COLO668 (cell line): Measurements from ENCODE around the gene LIPG.
A peak's percentile ranks its signal among the peaks of the same experiment; 100 is the strongest.
"Not testable (repeated sequence)": the region's sequence is repeated elsewhere in the genome, so short reads cannot be mapped to it uniquely, and the experiment has no call there.

Experiments used
- DNase-seq: peaks from one replicate; lab custom pipeline; 2025; ENCODE audit not compliant: unreplicated experiment; lab: John Stamatoyannopoulos, UW

Gene LIPG

DNA sequence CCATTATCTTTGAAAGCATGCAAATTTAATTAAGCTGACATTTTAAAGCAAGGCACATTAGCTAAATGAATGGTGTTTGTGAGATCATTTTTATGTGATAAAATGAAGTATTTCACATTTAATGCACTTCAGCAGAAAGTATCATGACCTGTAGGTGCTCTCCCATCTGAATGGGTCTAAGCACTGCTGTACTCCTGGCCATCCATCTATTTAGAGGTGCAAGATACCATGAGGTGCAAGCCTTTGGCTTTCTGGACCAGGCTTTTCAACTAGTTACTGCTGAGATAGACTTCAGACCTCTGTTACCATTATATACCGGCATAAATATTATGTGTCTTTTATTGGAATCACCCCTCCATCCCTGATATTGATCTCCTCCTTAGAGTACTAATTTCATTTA lies 15.6 kb upstream of the LIPG start:
- DNase-seq, result no peak

DNA sequence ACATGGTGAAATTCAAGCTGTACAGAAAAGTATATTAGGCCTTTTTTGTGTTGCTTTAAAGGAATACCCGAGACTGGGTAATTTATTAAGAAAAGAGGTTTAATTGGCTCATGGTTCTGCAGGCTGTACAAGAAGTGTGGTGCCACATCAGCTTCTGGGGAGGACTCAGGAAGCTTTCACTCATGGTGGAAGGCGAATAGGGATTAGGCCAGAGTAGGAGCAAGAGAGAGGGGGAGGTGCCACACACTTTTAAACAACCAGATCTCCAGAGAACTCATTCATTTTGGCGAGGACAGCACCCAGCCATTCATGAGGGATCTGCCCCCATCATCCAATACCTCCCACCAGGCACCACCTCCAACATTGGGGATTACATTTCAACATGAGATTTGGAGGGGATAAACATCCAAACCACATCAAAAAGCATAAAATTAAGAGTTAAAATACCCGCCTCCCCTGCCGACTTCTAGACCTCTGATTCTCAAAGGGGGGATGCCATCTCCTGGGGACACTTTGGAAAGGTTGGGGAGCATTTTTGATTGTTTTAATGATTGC lies 15.1 kb upstream of the LIPG start:
- no peak for DNase-seq

DNA sequence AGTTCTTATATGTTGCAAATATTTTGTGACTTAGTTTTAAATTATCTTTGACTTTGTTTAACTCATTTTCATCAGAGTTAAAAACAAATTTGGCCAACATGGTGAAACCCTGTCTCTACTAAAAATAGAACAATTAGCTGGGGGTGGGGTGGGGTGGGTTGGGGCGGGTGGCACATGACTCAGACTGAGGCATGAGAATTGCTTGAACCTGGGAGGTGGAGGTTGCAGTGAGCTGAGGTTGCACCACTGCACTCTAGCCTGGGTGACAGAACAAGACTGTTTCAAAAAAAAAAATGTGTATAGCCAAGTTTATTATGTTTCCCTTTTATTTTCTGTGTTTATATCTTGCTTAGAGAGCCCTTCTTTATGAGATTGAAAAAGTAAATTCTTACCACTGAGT lies 14.2 kb upstream of the LIPG start:
- no peak for DNase-seq

DNA sequence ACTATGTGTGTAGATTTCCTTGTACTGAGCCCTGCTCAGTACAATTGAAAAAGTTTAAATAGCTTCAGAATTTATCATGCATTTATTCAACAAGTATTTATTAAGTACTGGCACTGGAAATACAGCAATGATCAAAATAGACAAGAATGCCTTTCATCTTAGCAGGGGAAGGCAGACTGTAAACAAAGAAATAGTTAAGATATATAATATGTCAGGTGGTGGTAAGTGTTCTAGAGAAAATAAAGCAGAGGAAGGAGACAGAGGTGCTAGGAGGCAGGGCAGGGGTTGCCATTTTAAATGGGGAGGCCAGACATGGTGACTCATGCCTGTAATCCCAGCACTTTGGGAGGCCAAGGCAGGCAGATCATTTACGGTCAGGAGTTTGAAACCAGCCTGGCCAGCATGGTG lies 13.6 kb upstream of the LIPG start:
- DNase-seq, result no peak

DNA sequence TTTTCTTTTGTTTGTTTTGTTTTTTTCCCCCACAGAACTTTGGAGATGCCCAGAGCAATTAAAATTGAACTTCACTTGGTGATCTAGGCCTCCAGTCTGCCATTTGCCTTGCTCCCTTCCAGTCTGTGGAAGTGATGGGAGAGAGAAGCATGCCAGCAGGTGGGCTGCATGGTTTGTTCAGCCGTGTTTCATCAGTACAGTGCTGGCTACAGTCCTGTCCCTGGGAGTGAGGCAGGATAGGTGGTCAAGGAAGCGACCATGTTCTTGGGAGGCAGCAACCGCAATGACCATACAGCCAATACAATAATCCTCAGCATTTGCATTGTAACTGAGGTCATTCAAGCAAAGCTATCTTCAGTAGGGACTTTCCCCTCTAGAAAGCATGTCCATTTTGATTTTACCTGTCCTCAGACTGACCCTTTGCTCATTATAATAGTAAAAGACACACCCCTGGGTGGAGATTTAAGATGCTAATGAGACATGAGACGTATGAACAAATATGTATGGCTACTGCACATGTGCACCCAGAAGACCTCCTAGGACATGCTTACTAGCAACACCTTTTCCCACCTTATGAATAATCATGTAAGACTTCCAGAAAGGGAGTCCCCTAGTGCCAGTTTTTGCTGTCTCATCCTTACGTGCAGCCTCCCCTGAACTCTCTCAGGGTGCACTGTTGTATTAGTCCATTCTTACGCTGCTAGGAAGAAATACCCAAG lies 11.1 kb upstream of the LIPG start:
- no peak for DNase-seq

DNA sequence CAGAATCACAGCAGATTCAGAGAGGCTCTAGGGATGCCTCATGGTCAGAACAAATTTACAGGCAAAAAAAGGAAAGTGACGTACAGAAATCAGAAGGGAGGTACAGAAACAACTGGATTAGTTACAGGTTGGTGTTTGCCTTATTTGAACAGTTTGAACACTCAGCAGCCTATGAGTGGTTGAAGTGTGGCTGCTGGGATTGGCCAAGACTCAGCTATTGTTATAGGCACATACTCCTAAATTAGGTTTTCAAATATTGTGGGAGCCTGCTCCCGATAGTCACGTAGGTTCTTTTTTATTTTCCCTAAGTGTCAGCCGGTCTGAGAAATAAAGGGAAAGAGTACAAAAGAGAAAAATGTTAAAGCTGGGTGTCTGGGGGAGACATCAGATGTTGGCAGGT lies 8.9 kb upstream of the LIPG start:
- DNase-seq, result no peak

DNA sequence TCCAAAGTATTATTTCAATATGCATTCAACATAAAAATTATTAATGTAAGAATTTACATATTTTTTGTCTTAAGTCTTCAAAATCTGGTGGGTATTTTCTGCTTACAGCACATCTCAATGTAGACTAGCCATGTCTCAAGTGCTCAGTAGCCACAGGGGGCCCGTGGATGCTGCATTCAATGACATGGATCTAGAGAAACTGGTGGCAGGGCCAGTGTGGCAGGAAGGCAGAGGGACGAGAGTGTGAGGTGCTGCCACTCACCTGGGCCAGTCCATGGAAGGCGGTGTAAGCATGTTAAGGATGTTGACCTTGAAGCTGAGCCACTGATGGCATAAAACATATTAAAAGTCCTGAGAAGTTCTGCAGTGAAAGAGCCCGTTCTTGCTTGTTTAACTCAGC lies 6.2 kb upstream of the LIPG start:
- no peak for DNase-seq

DNA sequence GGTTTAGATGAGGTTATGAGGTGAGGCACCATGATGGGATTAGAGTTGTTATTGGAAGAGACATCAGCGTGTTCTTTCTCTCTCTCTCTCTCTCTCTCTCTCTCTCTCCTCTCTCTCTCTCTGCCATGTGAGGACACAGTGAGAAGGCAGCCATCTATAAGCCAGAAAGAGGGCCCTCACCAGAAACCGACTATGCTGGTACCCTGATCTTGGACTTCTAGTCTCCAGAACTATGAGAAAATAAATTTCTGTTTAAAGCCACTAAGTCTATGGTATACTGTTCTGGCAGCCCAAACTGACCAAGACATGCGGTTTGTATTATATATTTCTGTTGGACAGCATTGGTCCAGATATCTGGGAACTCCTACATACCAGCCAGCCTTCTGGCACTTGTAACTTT lies 3.5 kb upstream of the LIPG start:
- no peak for DNase-seq

DNA sequence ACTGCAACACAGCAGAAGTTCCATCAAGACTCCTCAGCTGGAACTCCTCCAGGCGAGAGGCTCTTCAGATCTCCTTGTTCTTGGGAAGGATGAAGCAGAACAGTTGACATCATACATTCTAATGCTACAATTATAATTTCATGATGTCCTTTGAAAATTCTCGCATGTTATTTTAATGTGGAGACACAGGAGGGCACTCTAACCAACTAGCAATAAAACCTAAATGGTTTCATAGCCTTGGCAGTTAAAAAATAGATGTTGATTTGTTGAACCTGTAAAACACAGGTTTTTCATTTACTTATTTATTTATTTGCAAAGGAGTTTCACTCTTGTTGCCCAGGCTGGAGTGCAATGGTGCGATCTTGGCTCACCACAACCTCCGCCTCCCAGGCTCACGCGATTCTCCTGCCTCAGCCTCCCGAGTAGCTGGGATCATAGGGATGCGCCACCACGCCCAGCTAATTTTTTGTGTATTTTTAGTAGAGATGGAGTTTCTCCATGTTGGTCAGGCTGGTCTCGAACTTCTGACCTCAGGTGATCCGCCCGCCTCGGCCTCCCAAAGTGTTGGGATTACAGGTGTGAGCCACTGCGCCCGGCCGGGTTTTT lies 2.4 kb upstream of the LIPG start:
- not testable (repeated sequence) for DNase-seq

DNA sequence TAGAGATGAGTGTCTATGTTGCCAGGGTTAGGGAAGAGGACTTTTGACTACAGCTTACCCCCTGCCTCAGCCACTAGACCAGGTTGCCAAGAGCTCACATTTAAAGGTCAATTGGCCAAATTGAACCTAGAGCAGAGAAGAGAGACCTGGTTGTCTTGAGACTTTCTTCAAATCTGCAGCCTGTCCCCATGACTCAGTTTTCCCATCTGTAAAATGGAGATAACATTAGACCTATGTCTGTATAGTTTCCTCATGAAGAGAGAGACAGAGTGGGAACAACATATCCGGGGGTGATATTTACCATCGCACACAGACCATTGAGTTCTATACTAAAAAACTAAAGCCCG lies 1.6 kb upstream of the LIPG start:
- no peak for DNase-seq

DNA sequence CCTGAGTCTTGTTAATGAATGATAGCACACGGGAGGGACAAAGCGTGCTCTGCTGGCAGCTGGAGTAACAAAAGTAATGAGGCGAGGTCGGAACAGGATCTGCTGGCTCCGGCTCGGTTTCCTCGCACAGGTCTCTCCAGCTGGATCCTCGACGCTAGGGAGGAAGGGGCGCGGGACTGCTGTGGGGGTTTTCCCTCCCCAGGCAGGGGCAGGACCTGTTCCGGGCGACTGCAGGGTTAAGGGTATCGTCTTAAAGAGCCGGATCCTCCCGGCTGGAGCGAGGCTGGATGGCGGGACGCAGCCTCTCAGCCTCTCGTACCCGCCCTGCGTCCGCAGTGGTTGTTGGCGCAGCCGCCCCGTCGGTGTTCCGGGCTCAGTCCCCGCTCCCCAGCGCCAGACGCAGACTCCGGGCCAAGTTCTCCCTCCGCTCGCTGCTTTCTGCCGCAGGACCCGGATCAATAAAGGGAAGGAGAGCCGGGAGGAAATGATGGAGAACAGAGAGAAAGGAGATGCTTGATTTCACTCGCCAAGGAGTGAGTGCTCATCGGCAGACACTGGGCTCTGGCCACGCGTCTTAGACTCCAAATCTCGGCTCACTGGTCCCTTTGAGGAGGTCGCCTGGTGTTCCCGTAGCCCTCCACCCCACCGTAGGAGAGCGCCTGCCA lies 1.1 kb upstream of the LIPG start:
- DNase-seq, result peak; percentile 92

DNA sequence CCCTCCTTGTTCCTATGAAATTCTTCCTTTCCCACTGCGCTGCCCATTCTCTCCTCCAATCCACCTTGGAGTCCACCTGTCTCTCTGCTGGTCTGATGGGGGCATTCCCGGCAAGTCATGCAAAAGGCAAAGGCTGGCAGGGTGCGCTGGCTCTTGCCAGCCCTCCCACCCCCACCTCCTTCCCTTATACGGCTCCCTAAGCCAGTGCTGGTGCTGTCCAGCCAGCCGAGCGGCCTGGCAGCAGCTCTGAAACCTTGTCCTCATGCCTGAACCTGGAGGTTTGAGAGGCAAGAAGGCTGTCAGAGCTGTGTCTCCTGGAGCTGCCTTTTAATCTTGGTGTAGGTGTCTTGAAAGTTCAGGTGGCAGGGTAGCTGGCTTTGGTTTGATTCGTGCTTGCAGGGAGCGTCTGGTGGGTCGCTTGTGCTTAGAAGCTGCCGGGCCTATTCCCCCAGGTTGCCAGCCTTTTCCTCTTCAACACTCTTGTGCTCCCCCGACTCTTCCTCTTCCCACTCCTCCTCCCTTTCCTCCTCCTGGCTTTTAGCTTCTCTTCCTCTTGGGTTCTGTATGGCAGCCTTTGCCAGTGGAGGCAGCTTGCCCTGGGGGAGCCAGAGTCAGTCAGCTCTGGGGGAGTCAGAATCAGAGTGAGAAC lies 748 bp downstream of the LIPG start:
- peak; percentile 35 for DNase-seq

DNA sequence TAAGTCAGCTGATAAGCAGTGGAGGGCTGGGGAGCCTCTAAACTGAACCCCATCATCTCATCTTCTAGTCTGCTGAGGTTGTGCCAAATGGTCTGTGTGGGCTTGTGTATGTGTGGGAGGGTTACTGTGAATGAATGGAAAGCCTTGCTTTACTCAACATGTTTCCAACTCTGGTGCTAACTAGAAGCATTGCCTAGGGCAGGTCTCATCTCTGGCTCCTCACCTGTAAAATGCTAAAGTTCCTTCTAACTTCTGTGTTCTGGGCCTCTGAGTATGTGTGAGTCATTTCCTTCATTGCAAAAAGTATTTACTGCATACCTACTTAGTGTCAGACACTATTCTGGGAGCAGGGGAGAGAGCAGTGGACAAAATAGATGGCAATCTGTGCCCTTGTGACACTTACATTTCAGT lies 1.3 kb downstream of the LIPG start:
- no peak for DNase-seq

DNA sequence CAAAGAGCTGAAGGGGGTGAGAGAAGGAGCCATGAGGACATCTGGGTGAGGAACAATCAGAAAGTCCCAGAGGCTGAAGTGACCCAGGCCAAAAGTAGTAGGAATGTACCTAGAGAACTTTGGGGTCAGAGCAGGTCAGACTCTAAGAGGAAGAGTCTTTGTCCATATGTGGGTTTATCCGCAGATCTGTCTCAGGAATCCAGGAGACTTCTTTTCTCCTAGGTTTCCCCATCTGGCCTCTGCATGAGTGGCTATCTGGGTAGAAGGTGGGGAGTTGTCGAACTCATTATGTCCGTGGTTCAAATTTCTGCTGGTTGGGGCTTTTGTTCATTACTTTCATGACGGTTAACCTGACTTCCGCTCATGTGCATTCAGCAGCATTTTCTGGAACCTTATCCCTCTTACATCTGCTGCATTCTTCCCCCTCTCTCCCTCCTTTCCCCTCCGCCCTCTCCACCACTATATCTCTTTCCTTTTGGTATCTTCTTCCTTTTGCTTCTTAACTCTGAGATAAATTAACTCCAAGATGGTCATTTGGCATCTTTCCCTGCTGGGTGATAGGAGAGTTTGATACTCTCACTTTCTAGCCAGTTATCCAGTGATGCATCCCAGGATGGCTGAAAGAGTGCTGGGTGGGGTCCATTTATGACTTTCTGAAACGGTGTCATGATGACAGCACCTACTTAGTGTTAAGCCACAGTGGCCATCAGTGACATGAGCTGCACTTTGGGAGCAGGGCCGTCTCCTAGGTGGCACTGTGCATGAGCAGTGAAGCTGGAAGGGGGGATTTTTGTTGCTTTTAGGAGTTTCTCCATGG lies 2.1 kb downstream of the LIPG start:
- DNase-seq, result no peak

DNA sequence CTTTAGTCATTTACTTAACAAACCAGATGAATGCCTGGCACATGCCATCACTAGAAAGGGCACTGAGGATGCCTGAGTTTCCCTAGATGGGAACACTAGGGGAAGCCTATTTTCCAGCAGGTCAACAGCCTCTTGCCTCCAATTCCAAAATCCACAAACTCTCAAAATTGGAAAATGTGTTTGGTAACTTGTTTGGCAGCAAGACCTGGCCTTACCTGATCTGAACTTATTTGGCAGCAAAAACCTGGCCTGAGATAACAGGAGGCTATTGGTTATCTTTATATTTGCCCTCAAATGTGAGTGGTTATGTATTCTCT lies 2.6 kb downstream of the LIPG start:
- DNase-seq, result no peak

DNA sequence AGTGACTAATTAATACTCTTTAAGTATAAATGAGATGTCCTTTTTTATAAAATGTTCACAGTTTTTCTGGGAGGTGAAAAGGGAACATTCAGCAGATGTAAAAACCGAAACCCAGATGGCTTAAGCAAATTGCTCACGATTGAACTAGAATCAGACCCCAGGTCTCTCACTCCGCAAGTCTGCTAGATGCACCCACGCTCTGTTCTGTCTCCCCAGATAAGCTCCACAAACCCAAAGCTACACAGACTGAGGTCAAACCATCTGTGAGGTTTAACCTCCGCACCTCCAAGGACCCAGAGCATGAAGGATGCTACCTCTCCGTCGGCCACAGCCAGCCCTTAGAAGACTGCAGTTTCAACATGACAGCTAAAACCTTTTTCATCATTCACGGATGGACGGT lies 3.2 kb downstream of the LIPG start:
- DNase-seq, result no peak

DNA sequence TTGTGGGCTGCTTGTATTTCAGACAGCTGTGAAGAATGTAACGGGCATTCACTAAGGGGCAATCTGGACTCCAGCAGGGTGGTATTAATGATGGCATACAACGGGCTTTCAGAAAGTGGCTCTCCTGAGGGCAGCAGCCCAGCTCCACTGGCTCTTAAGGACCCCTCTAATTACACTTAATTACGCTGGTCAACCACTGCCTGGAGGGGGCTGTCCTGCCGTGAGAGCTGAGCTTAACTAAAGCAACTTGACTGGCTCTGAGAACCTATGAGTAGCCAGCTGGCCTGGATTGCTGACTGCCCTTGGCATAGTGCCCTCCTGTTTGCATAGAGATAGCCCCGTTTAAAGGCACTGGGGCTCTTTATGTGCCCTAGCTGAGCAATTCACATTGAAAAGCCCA lies 3.8 kb downstream of the LIPG start:
- DNase-seq, result no peak

DNA sequence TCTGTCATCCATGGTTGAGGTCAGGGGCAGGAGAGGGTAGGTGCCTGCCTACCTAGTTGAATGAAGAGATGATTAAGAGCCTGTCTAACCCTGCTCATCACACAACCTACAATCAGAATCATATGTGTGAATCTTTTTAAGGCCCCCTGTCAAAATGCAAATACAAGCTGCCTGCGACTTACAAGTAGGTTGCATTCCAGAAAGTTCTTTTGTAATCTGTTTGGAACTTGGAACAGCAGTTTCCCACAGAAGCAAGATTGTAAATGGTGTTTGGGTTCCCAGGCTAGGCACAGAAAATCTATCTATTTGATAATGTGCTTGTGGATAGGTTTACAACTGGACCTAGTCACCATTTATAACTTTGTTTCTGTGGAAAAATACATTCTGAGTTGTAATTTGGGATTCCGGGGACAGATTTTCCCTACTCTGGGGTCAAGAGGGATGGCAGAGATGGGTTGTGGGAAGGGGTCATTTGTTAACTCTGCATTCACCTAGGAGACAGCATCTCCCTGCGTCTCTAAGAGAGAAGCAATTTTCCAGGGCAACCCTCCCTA lies 4.4 kb downstream of the LIPG start:
- DNase-seq, result no peak

DNA sequence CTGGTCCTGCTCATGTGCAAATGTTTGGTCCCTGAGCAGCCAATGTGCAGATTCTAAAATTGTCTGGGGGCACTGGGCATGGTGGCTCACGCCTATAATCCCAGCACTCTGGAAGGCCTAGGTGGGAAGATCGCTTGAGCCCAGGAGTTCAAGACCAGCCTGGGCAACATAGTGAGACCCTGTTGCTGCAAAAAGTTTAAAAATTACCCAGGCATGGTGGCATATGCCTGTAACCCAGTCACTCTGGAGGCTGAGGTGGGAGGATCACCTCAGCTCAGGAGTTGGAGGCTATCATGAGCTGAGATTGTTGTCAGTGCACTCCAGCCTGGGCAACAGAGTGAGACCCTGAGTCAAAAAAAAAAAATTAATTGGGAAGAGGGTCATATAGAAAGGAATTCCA lies 5.1 kb downstream of the LIPG start:
- no peak for DNase-seq

DNA sequence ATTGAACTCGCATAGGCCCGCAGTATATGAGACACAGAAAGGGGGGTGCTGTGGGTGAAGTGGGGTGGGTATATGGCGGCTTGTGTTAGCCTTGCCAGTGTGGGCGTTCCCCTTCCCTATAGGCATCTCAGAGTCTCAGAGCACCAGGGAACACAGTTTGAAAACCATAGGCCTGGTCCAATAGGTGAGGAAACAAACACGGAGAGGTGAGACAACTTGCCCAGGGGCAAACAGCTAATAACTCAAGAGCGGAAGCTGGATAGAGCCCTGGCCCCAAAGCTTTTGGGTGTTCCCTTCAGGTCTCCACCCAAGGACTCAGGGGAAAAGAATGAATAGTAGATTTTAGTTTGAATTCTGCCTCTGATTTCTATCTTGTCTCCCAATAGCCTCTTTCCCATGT lies 7.9 kb downstream of the LIPG start:
- no peak for DNase-seq

DNA sequence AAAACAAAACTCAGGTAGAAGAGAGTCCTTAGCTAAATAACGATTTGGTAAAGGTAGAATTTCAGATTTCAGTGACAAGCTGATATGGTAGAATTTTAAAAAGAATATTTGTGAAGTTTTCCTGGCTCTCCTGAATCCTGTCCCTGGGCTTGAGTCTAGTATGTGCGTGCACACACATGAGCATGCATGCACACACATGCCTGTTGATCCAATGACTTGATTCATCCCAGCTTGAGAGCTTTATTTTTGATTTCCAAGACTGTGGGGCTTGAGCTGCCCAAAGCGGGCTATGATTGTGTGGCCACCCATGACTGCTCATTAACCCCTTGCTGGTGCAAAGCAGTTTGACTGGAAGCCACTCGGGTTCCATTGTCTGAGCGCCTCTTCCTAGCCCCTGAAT lies 9.0 kb downstream of the LIPG start:
- DNase-seq, result no peak
